Trophoblast cell (in vitro differentiated cells and primary cell): ENCODE data around the gene ATOSA.

ENCODE experiments used
- DNase-seq, 2 donors: peaks; one replicate each; pipeline ENCODE4 v3.0.0-alpha.2; 2016
- H2AFZ ChIP-seq: 2 replicates; pipeline ENCODE4 v1.6.1; 2013; ENCODE audit warnings: low read length, moderate library complexity, mild to moderate bottlenecking; ENCODE audit not compliant: insufficient read depth, poor library complexity
- H2AK5ac ChIP-seq: 2 replicates; pipeline ENCODE4 v1.6.1; 2013; ENCODE audit warnings: mild to moderate bottlenecking, low read length
- H2BK120ac ChIP-seq: 2 replicates; pipeline ENCODE4 v1.6.1; 2013; ENCODE audit warnings: low read length, mild to moderate bottlenecking, moderate library complexity; ENCODE audit not compliant: insufficient read depth, poor library complexity
- H2BK12ac ChIP-seq: 2 replicates; pipeline ENCODE4 v1.6.1; 2013; ENCODE audit warnings: mild to moderate bottlenecking, low read length, moderate library complexity
- H2BK5ac ChIP-seq: 2 replicates; pipeline ENCODE4 v1.6.1; 2013; ENCODE audit warnings: low read length, low read depth, moderate library complexity, mild to moderate bottlenecking; ENCODE audit not compliant: poor library complexity
- H3K14ac ChIP-seq: 2 replicates; pipeline ENCODE4 v1.6.1; 2013; ENCODE audit warnings: mild to moderate bottlenecking, low read length
- H3K18ac ChIP-seq: 2 replicates; pipeline ENCODE4 v1.6.1; 2013; ENCODE audit warnings: mild to moderate bottlenecking, low read length
- H3K23ac ChIP-seq: 2 replicates; pipeline ENCODE4 v1.6.1; 2013; ENCODE audit warnings: low read length
- H3K27ac ChIP-seq: 2 replicates; pipeline ENCODE4 v1.5.1; 2013; ENCODE audit warnings: low read depth, mild to moderate bottlenecking, inconsistent platforms, low read length, moderate library complexity
- H3K27me3 ChIP-seq: 2 replicates; pipeline ENCODE4 v1.6.1; 2013; ENCODE audit warnings: inconsistent platforms, mild to moderate bottlenecking, low read length, moderate library complexity; ENCODE audit not compliant: insufficient read depth
- H3K36me3 ChIP-seq, 2 experiments: 1 replicate in 1 of 2; 2 replicates in 1 of 2; pipeline ENCODE4 v1.6.1; 2013; ENCODE audit warnings: low read length in 2 of 2, mild to moderate bottlenecking in 2 of 2, moderate library complexity in 1 of 2; ENCODE audit not compliant: insufficient read depth in 2 of 2, control insufficient read depth in 1 of 2
- H3K4ac ChIP-seq: 2 replicates; pipeline ENCODE4 v1.6.1; 2013; ENCODE audit warnings: low read depth, mild to moderate bottlenecking, low read length, moderate library complexity
- H3K4me1 ChIP-seq, 2 experiments: 1 replicate in 1 of 2; 2 replicates in 1 of 2; pipeline ENCODE4 v1.6.1; 2013; ENCODE audit warnings: low read length in 2 of 2, mild to moderate bottlenecking in 2 of 2, moderate library complexity in 1 of 2; ENCODE audit not compliant: insufficient read depth in 2 of 2, control insufficient read depth in 1 of 2
- H3K4me2 ChIP-seq: 2 replicates; pipeline ENCODE4 v1.6.1; 2013; ENCODE audit warnings: inconsistent platforms, mild to moderate bottlenecking, low read length, moderate library complexity
- H3K4me3 ChIP-seq: 2 replicates; pipeline ENCODE4 v1.5.1; 2013; ENCODE audit warnings: mild to moderate bottlenecking, low read depth, low read length, inconsistent platforms
- H3K79me1 ChIP-seq: one replicate; pipeline ENCODE4 v1.6.1; 2013; ENCODE audit warnings: low read length
- H3K79me2 ChIP-seq: 2 replicates; pipeline ENCODE4 v1.6.1; 2013; ENCODE audit warnings: low read length, mild to moderate bottlenecking; ENCODE audit not compliant: control insufficient read depth, insufficient read depth, poor library complexity
- H3K9ac ChIP-seq: 2 replicates; pipeline ENCODE4 v1.6.1; 2013; ENCODE audit warnings: mild to moderate bottlenecking, low read length
- H3K9me3 ChIP-seq: 2 replicates; pipeline ENCODE4 v1.6.1; 2013; ENCODE audit warnings: low read depth, mild to moderate bottlenecking, control low read depth, inconsistent platforms, low read length; ENCODE audit not compliant: insufficient read depth
- H4K12ac ChIP-seq: 2 replicates; pipeline ENCODE4 v1.6.1; 2013; ENCODE audit warnings: low read depth, mild to moderate bottlenecking, low read length, moderate library complexity
- H4K8ac ChIP-seq: 2 replicates; pipeline ENCODE4 v1.6.1; 2013; ENCODE audit warnings: low read depth, mild to moderate bottlenecking, low read length, moderate library complexity
- H4K91ac ChIP-seq: one replicate; pipeline ENCODE4 v1.6.1; 2013; ENCODE audit warnings: low read depth, mild to moderate bottlenecking, low read length, moderate library complexity
- WGBS: extraction: QIAGEN DNeasy Blood & Tissue Kit; methylation state at CpG from one replicate; pipeline ENCODE4 v1.1.7; 2013; ENCODE audit warnings: missing lambda C conversion rate; ENCODE audit not compliant: insufficient read length, insufficient coverage; ENCODE audit errors: extremely low coverage; 5-methylcytosine and 5-hydroxymethylcytosine counted together

ATOSA gene

GRCh38 chr15:52683580-52683979, 4.4 kb upstream of the ATOSA start:
- Histone ChIP-seq H3K9ac (no peak overlapping the region), H2BK120ac (no peak overlapping the region), H3K9me3 (no peaks in the 10 kb centered on the region), H3K27me3 (no peaks in the 10 kb centered on the region), H3K79me1 (peaks cover 6% of the 10 kb centered on the region), H3K36me3 (no peaks in the 10 kb centered on the region), H2BK12ac (no peak overlapping the region), H3K23ac (no peak overlapping the region), H2AK5ac (no peak overlapping the region), H3K27ac (no peak overlapping the region), H3K14ac (no peak overlapping the region), H4K12ac (no peak overlapping the region), H3K4me3 (no peak overlapping the region), H3K4me2 (no peak overlapping the region), H3K4me1 (no peaks in the 10 kb centered on the region), H4K8ac (no peak overlapping the region), H3K18ac (no peak overlapping the region), H3K79me2 (peaks cover 4% of the 10 kb centered on the region), H2AFZ (no peak overlapping the region), H4K91ac (no peak overlapping the region), H3K4ac (no peak overlapping the region), H2BK5ac (no peak overlapping the region)
- no peak for DNase-seq
- no CpG with 5 or more reads among the region's 1 CpG for WGBS

- Histone ChIP-seq H3K36me3 (no peaks in the 10 kb centered on the region), H2AK5ac (no peak overlapping the region), H3K9ac (no peak overlapping the region), H3K4me3 (no peak overlapping the region), H4K91ac (no peak overlapping the region), H4K12ac (no peak overlapping the region), H2BK12ac (no peak overlapping the region), H3K18ac (no peak overlapping the region), H3K14ac (no peak overlapping the region), H2BK120ac (no peak overlapping the region), H3K9me3 (no peaks in the 10 kb centered on the region), H3K23ac (no peak overlapping the region), H4K8ac (no peak overlapping the region), H3K79me2 (peaks cover 4% of the 10 kb centered on the region), H3K4me1 (no peaks in the 10 kb centered on the region), H3K27me3 (no peaks in the 10 kb centered on the region), H2AFZ (no peak overlapping the region), H3K4me2 (no peak overlapping the region), H3K79me1 (peaks cover 12% of the 10 kb centered on the region), H3K27ac (no peak overlapping the region), H3K4ac (no peak overlapping the region), H2BK5ac (no peak overlapping the region)
- WGBS: no CpG with 5 or more reads among the region's 3 CpGs
- DNase-seq: no peak
Observed at GRCh38 chr15:52682781-52683180, 3.6 kb upstream of the ATOSA start.

- Histone ChIP-seq H3K27me3 (no peaks in the 10 kb centered on the region), H3K4ac (no peak overlapping the region), H3K9ac (no peak overlapping the region), H3K23ac (no peak overlapping the region), H4K12ac (no peak overlapping the region), H3K4me1 (no peaks in the 10 kb centered on the region), H3K4me3 (no peak overlapping the region), H3K4me2 (no peak overlapping the region), H2AK5ac (no peak overlapping the region), H3K14ac (no peak overlapping the region), H4K91ac (no peak overlapping the region), H3K79me1 (peaks cover 12% of the 10 kb centered on the region), H2AFZ (no peak overlapping the region), H3K27ac (no peak overlapping the region), H3K79me2 (peaks cover 4% of the 10 kb centered on the region), H3K36me3 (no peaks in the 10 kb centered on the region), H2BK5ac (no peak overlapping the region), H3K18ac (no peak overlapping the region), H2BK12ac (no peak overlapping the region), H3K9me3 (no peaks in the 10 kb centered on the region), H4K8ac (no peak overlapping the region), H2BK120ac (no peak overlapping the region)
- no peak for DNase-seq
Observed at GRCh38 chr15:52682200-52682599, 3.0 kb upstream of the ATOSA start.

- peaks cover 4% of the 10 kb centered on the region for H3K79me2 ChIP-seq
- no peak overlapping the region for H2AK5ac ChIP-seq
- no peaks in the 10 kb centered on the region for H3K27me3 ChIP-seq
- no peak overlapping the region for H3K4me3 ChIP-seq
- H3K36me3 ChIP-seq: no peaks in the 10 kb centered on the region
- WGBS: no CpG with 5 or more reads among the region's 3 CpGs
- no peak overlapping the region for H4K12ac ChIP-seq
- no peak for DNase-seq
- H4K8ac ChIP-seq: no peak overlapping the region
- peaks cover 12% of the 10 kb centered on the region for H3K79me1 ChIP-seq
- H3K9me3 ChIP-seq: no peaks in the 10 kb centered on the region
- H3K4me2 ChIP-seq: no peak overlapping the region
- no peak overlapping the region for H2AFZ ChIP-seq
- H3K9ac ChIP-seq: no peak overlapping the region
- no peak overlapping the region for H3K27ac ChIP-seq
- H2BK5ac ChIP-seq: no peak overlapping the region
- H4K91ac ChIP-seq: no peak overlapping the region
- no peak overlapping the region for H3K23ac ChIP-seq
- H3K14ac ChIP-seq: no peak overlapping the region
- no peak overlapping the region for H3K4ac ChIP-seq
- H3K18ac ChIP-seq: no peak overlapping the region
- H2BK120ac ChIP-seq: no peak overlapping the region
- no peaks in the 10 kb centered on the region for H3K4me1 ChIP-seq
- H2BK12ac ChIP-seq: no peak overlapping the region
Observed at GRCh38 chr15:52681441-52681840, 2.3 kb upstream of the ATOSA start.

GRCh38 chr15:52680761-52681160, 1.6 kb upstream of the ATOSA start:
- no peak overlapping the region for H4K12ac ChIP-seq
- no peaks in the 10 kb centered on the region for H3K9me3 ChIP-seq
- no peak overlapping the region for H2AK5ac ChIP-seq
- H2BK12ac ChIP-seq: no peak overlapping the region
- no peak overlapping the region for H2AFZ ChIP-seq
- no peak overlapping the region for H3K9ac ChIP-seq
- H2BK120ac ChIP-seq: no peak overlapping the region
- peaks cover 4% of the 10 kb centered on the region for H3K79me2 ChIP-seq
- H3K4me3 ChIP-seq: no peak overlapping the region
- no peak overlapping the region for H3K18ac ChIP-seq
- no peak overlapping the region for H3K4me2 ChIP-seq
- H3K23ac ChIP-seq: no peak overlapping the region
- H3K79me1 ChIP-seq: peaks cover 12% of the 10 kb centered on the region
- H3K4ac ChIP-seq: no peak overlapping the region
- H3K27ac ChIP-seq: no peak overlapping the region
- no peak for DNase-seq
- H4K8ac ChIP-seq: no peak overlapping the region
- H3K36me3 ChIP-seq: no peaks in the 10 kb centered on the region
- no peak overlapping the region for H2BK5ac ChIP-seq
- no peak overlapping the region for H3K14ac ChIP-seq
- no peaks in the 10 kb centered on the region for H3K27me3 ChIP-seq
- no peaks in the 10 kb centered on the region for H3K4me1 ChIP-seq
- no peak overlapping the region for H4K91ac ChIP-seq
